Breast epithelium (tissue), 4 donors: ENCODE measurements around the gene ELOVL5. TPM values are rescaled to one million over a fixed set of nuclear protein-coding genes. Genes with fewer than 3 reads are reported as not detected.

Experiments used
- DNase-seq, 2 donors: peaks; one replicate each; pipeline ENCODE4 v3.0.0-alpha.2; 2019; ENCODE audit warnings: low spot score in 2 of 2
- H3K27ac ChIP-seq, 2 donors: fragments of 200-600 bp; sonication (generic) in 1 of 2; one replicate each; pipeline ENCODE4 v1.5.1; 2016 to 2019; ENCODE audit warnings: mild to moderate bottlenecking in 1 of 2
- H3K27me3 ChIP-seq, 2 donors: fragments of 200-600 bp; sonication (generic) in 1 of 2; one replicate each; pipeline versions ENCODE4 v1.5.1 to v1.6.0; 2017 to 2019; ENCODE audit warnings: control low read depth in 1 of 2, mild to moderate bottlenecking in 1 of 2
- H3K36me3 ChIP-seq: fragments of 200-600 bp; one replicate; pipeline ENCODE4 v1.5.1; 2019
- H3K4me1 ChIP-seq, 2 donors: fragments of 200-600 bp; sonication (generic); one replicate each; pipeline ENCODE4 v1.5.1; 2016 to 2019; ENCODE audit warnings: control low read depth in 1 of 2
- H3K4me3 ChIP-seq, 3 donors: fragments of 200-600 bp; sonication (generic); 1 replicate in 2 of 3; 2 replicates in 1 of 3; pipeline ENCODE4 v1.5.1; 2016 to 2019; ENCODE audit warnings: mild to moderate bottlenecking in 3 of 3, moderate library complexity in 2 of 3
- H3K9me3 ChIP-seq, 2 donors: fragments of 200-600 bp; sonication (generic) in 1 of 2; one replicate each; pipeline ENCODE4 v1.5.1; 2016 to 2019; ENCODE audit warnings: control low read depth in 1 of 2
- CTCF ChIP-seq, 3 donors: fragments of 450-650 bp; IDR thresholded peaks; one replicate each; pipeline ENCODE4 v1.5.1; 2016 to 2017; ENCODE audit warnings: antibody characterized with exemption in 3 of 3, mild to moderate bottlenecking in 3 of 3, moderate library complexity in 3 of 3
- POLR2A ChIP-seq: fragments of 450-650 bp; IDR thresholded peaks from one replicate; pipeline ENCODE4 v1.6.1; 2016; ENCODE audit warnings: antibody characterized with exemption, mild to moderate bottlenecking, moderate library complexity
- POLR2AphosphoS5 ChIP-seq, 3 donors: sonication (generic); formaldehyde crosslinking; IDR thresholded peaks; one replicate each; pipeline ENCODE4 v1.6.1; 2017; ENCODE audit warnings: antibody characterized with exemption in 3 of 3
- intact Hi-C: fragments of 100-400 bp; cut with DNase I; formaldehyde crosslinking; loops from one replicate; pipeline ENCODE4 v1.15.1; 2023; ENCODE audit warnings: low total_unique reads
- total RNA-seq, 3 donors: library from RNA; depleted of rRNA; stranded (reverse); fragments of >200 nt; gene quantifications; one replicate each; pipeline ENCODE4 v1.1.0, GENCODE V29; 2016

The ELOVL5 gene
- total RNA-seq, 3 donors from 2014 or later: 245 to 427 (median 272) TPM

DNA sequence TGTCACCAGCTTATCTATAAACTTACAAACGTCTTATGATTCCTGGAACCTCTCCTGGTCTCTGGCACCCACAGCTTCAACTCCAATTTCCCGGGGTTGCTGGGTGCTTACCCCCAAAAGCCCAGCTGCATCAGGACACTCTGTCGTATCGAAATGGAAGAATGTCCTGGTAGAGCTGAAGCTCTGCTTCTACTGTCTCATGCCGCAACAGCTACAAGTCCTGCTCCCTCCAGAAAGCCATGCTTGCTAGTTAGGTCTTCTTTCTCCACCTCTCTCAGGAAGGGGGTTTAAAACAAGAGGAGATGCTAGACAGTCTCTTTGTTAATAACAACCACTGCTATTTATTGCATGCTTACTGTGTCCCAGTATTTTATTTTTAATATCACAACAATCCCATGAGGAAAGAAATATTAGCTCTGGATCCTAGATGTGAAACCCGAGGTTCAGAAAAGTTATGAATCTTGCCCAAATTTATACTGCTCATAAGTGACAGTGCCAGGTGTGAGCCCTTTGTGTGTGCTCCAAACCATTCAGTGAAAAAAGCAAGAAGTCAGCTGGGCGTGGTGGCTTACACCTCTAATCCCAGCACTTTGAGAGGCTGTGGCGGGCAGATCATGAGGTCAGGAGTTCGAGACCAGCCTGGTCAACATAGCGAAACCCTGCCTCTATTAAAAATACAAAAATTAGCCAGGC lies 117.8 kb downstream of the ELOVL5 start:
- Histone ChIP-seq H3K9me3 (no peaks in the 10 kb centered on the region), H3K4me3 (no peak overlapping the region), H3K4me1 (no peaks in the 10 kb centered on the region), H3K36me3 (no peaks in the 10 kb centered on the region), H3K27me3 (no peaks in the 10 kb centered on the region), H3K27ac (no peak overlapping the region)
- intact Hi-C loops: no loop called here
- TF ChIP-seq CTCF (IDR thresholded peaks at IDR 0.05) (no peak), POLR2AphosphoS5 (IDR thresholded peaks at IDR 0.05) (no peak), POLR2A (no peak)
- DNase-seq: no peak

GRCh38 chr6:53227847-53228246 lies 120.9 kb downstream of the ELOVL5 start:
- DNase-seq: no peak
- intact Hi-C loops: no loop called here
- no peaks in the 10 kb centered on the region for H3K4me1 ChIP-seq
- no peak overlapping the region for H3K4me3 ChIP-seq
- H3K27ac ChIP-seq: no peak overlapping the region
- no peaks in the 10 kb centered on the region for H3K9me3 ChIP-seq
- TF ChIP-seq POLR2AphosphoS5 (IDR thresholded peaks at IDR 0.05) (no peak), CTCF (IDR thresholded peaks at IDR 0.05) (no peak), POLR2A (no peak)
- peaks cover 6% of the 10 kb centered on the region for H3K36me3 ChIP-seq
- no peaks in the 10 kb centered on the region for H3K27me3 ChIP-seq

DNA sequence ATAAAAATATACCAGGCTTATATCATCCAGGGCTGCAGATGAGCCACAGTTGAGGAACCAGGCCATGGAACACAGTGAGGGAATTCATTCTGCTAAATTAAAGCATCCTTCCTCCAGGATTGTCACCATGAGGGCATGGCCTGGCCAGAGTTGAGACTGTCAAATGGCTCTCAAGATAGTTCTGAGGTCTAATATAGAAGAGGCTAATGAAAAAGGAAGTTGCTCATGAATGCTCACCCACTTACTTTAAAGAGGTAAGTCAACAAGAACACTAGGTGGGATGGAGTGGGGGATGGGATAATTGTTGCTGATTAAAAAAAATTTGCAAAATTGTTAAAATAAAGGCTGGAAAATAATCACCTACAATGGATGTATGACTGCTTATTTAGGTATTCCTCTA lies 128.1 kb downstream of the ELOVL5 start:
- Histone ChIP-seq H3K36me3 (peaks cover 6% of the 10 kb centered on the region), H3K4me1 (no peaks in the 10 kb centered on the region), H3K27me3 (no peaks in the 10 kb centered on the region), H3K9me3 (no peaks in the 10 kb centered on the region), H3K4me3 (no peak overlapping the region), H3K27ac (no peak overlapping the region)
- no peak for TF ChIP-seq POLR2AphosphoS5 (IDR thresholded peaks at IDR 0.05)
- no peak for TF ChIP-seq POLR2A
- no peak for TF ChIP-seq CTCF (IDR thresholded peaks at IDR 0.05)
- DNase-seq: no peak
- intact Hi-C loops: no loop called here

Other genes with a start within 250 kb of the ELOVL5 start
- under 1 TPM in 1 of 3 donors, not detected in 2; 0.32 TPM for gene GCM1, start 200.1 kb downstream of the ELOVL5 start, total RNA-seq
- 10 to 100 TPM; 33.8 to 50.6 (median 39.0) TPM for gene GCLC, start 196.2 kb upstream of the ELOVL5 start, total RNA-seq